Islet of Langerhans (tissue), 1 donor: ENCODE data around the gene PGA3.
"Not testable (repeated sequence)": the region's sequence is repeated elsewhere in the genome, so short reads cannot be mapped to it uniquely, and the experiment has no call there.

ENCODE experiments used
- FAIRE-seq: peaks from one replicate; lab custom pipeline; 2011; peaks lifted over from hg19 to GRCh38; lab: Jason Lieb, UNC

The PGA3 gene

DNA sequence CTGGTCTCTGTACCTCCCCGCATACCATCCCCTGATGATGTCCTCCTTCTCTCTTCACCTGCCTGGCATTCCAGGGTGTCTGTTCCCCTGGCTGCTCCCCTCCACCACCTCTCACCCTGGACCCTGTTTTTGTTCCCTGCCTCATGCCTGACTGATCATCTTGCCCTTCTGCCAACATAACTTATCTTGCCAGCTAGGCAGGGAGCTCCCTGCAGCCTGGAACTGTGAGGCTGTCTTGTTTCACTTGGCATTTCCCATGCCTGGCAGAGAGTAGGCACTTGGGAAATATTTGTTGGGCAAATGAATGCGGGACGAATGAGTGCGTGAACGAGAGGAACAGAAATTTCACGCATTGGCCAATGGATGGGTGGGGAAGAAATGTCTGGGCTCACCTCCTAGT is 7.3 kb downstream of the PGA3 start:
- FAIRE-seq, result not testable (repeated sequence)

- FAIRE-seq, result not testable (repeated sequence)
Measured at GRCh38 chr11:61211327-61211952, 8.1 kb downstream of the PGA3 start.

- not testable (repeated sequence) for FAIRE-seq
Measured at GRCh38 chr11:61212202-61212601, 8.9 kb downstream of the PGA3 start.

DNA sequence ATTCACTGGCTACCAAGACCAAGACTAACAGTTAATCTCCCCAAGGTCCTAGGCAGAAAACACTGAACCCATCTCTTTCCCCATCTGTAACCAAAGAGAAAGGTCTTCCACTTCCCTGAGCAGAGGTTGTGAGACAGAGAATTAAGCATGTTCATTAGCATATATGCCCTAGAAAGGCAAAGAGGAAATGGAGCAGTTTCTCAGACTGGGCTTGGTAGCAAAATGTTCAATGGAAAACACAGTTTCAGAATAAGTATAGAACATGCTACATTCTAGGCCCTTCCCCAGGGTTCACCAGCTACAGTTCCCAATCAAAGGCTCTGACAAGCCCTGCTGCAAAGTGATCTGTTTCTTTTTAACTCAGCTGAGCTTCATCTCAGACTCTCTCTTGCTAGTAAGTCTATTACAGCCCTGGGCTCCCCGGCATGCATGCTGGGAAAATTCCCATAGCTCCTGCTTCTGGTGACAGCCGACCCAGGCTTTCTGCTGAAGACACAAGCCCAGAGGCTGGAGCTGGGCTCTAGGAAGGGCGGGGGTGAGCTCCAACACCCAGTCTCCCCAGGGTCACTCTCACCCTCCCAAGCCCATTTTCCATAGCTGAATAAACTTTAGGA is 10.5 kb downstream of the PGA3 start:
- FAIRE-seq, result not testable (repeated sequence)

- FAIRE-seq, result not testable (repeated sequence)
Measured at GRCh38 chr11:61218306-61218705, 15.0 kb downstream of the PGA3 start.

- not testable (repeated sequence) for FAIRE-seq
Measured at GRCh38 chr11:61219016-61219415, 15.7 kb downstream of the PGA3 start.

DNA sequence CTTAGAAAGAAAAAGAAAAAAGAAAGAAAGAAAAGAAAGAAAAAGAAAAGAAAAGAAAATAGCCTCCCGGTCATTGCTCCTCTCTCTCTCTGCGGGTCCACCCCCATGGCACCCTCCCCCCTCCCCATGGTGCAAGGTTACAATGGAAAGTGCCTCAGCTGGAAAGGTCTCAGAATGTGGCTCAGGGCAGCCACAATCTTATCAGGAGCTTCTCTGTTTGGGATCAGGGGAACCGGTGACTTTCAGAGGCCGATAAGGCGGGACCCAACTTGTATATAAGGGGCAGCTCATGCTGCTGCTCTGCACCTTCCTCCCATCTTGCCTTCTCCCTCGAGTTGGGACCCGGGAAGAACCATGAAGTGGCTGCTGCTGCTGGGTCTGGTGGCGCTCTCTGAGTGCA is 18.7 kb downstream of the PGA3 start, which contains the start of gene PGA4:
TSS of gene PGA4 (plus strand) at position 301 of the 400 bp plus-strand sequence. CDS start at position 355, 54 bp downstream.
- FAIRE-seq, result not testable (repeated sequence)

DNA sequence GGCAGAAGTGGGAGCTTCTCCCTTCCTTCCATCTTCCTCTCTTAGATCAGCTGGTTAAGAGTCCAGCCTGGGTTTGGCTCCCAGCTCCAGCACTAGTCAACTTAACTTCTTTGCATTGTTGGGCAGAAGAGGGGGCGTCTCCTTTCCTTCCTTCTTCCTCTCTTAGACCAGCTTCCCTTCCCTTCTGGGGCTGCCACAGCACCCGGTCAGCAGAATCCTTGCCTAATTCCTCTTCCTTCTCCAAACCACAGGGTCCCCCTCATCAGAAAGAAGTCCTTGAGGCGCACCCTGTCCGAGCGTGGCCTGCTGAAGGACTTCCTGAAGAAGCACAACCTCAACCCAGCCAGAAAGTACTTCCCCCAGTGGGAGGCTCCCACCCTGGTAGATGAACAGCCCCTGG is 19.4 kb downstream of the PGA3 start:
- FAIRE-seq, result not testable (repeated sequence)

DNA sequence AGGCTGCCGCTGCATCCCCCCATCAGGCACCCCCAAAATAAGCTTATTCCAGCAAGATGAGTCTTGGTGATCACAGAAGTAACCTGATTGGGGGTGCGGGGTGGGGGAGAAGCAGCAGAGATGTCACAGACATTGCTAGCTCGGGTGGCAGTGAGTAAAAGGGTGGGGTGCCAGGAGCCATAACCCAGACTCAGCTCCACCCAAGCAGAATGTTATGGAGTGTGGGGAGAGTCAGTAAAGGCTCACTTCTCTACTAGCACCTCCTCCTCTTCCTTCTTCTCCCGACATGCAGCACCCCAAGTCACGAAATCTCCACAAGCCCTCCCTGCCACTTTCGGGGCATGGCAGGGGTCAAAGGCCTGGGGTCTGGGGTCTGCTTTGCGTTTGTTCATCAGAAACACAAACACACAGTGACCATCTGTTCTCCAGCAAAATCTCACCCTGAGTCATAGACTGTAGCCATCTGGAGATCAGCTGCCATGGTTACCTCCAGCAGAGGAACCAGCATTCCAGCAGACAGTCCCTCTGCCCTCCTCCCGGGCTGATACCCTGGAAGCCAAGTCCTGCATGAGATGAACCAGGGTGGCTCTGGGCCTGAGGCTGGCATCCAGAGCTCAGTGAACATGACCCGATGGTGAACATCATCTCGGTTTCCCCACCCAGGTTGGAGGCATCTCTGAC is 23.3 kb downstream of the PGA3 start:
- FAIRE-seq, result not testable (repeated sequence)

DNA sequence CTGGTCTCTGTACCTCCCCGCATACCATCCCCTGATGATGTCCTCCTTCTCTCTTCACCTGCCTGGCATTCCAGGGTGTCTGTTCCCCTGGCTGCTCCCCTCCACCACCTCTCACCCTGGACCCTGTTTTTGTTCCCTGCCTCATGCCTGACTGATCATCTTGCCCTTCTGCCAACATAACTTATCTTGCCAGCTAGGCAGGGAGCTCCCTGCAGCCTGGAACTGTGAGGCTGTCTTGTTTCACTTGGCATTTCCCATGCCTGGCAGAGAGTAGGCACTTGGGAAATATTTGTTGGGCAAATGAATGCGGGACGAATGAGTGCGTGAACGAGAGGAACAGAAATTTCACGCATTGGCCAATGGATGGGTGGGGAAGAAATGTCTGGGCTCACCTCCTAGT is 26.1 kb downstream of the PGA3 start:
- not testable (repeated sequence) for FAIRE-seq

GRCh38 chr11:61231033-61231432 is 27.7 kb downstream of the PGA3 start:
- FAIRE-seq, result not testable (repeated sequence)

DNA sequence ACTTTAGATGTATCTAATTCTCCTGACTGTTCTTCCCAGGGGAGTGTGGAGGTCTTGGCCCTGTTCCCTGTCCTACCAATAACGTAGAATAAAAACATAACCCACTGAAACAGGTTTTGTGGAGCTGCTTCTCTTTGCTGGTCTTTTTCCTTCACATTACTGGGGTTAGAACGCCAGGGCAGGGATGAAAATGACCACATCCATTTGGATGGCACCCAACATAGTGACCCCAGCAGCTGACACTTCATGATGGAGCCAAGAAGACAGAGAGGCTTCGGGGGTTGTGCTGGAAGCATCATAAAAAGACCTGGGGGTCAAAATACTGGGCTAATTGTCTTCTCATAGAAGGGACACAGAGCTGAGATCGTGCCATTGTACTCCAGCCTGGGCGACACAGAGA is 28.3 kb downstream of the PGA3 start:
- not testable (repeated sequence) for FAIRE-seq

GRCh38 chr11:61232548-61233145 is 29.3 kb downstream of the PGA3 start:
- not testable (repeated sequence) for FAIRE-seq

DNA sequence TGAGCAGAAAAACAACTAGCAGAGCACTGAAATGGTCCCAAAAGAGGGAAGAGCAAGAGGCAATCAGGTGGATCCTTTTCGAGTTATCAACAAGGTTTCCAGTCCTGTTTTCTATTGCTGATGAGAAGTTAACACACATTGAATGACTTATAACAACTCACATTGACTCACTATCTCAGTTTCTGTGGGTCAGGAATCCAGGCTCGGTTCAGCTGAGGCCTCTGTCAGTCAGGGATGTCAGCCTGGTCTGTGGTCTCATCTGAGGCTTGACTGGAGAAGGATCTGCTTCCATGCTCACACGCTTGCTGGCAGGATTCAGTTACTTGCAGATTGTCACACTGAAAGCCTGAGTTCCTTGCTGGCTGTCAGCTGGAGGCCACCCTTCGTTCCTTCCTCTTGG is 33.8 kb downstream of the PGA3 start:
- not testable (repeated sequence) for FAIRE-seq

- FAIRE-seq, result not testable (repeated sequence)
Measured at GRCh38 chr11:61240288-61240687, 37.0 kb downstream of the PGA3 start.

DNA sequence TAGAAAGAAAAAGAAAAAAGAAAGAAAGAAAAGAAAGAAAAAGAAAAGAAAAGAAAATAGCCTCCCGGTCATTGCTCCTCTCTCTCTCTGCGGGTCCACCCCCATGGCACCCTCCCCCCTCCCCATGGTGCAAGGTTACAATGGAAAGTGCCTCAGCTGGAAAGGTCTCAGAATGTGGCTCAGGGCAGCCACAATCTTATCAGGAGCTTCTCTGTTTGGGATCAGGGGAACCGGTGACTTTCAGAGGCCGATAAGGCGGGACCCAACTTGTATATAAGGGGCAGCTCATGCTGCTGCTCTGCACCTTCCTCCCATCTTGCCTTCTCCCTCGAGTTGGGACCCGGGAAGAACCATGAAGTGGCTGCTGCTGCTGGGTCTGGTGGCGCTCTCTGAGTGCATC is 37.6 kb downstream of the PGA3 start, which contains the start of gene PGA5:
TSS of gene PGA5 (plus strand) at position 301 of the 400 bp plus-strand sequence. CDS start at position 353, 52 bp downstream.
- FAIRE-seq, result not testable (repeated sequence)

GRCh38 chr11:61241526-61241925 is 38.2 kb downstream of the PGA3 start:
- FAIRE-seq, result not testable (repeated sequence)

DNA sequence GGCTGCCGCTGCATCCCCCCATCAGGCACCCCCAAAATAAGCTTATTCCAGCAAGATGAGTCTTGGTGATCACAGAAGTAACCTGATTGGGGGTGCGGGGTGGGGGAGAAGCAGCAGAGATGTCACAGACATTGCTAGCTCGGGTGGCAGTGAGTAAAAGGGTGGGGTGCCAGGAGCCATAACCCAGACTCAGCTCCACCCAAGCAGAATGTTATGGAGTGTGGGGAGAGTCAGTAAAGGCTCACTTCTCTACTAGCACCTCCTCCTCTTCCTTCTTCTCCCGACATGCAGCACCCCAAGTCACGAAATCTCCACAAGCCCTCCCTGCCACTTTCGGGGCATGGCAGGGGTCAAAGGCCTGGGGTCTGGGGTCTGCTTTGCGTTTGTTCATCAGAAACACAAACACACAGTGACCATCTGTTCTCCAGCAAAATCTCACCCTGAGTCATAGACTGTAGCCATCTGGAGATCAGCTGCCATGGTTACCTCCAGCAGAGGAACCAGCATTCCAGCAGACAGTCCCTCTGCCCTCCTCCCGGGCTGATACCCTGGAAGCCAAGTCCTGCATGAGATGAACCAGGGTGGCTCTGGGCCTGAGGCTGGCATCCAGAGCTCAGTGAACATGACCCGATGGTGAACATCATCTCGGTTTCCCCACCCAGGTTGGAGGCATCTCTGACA is 42.1 kb downstream of the PGA3 start:
- not testable (repeated sequence) for FAIRE-seq

GRCh38 chr11:61248071-61248470 is 44.8 kb downstream of the PGA3 start:
- FAIRE-seq, result not testable (repeated sequence)

DNA sequence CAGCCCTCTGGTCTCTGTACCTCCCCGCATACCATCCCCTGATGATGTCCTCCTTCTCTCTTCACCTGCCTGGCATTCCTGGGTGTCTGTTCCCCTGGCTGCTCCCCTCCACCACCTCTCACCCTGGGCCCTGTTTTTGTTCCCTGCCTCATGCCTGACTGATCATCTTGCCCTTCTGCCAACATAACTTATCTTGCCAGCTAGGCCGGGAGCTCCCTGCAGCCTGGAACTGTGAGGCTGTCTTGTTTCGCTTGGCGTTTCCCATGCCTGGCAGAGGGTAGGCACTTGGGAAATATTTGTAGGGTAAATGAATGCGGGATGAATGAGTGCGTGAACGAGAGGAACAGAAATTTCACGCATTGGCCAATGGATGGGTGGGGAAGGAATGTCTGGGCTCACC is 45.9 kb downstream of the PGA3 start:
- not testable (repeated sequence) for FAIRE-seq

- FAIRE-seq, result not testable (repeated sequence)
Measured at GRCh38 chr11:61250796-61251765, 47.8 kb downstream of the PGA3 start.
